ENCODE measurements around the gene SPON1.
"Not testable (repeated sequence)": the region's sequence is repeated elsewhere in the genome, so short reads cannot be mapped to it uniquely, and the experiment has no call there.

SPON1 gene

DNA sequence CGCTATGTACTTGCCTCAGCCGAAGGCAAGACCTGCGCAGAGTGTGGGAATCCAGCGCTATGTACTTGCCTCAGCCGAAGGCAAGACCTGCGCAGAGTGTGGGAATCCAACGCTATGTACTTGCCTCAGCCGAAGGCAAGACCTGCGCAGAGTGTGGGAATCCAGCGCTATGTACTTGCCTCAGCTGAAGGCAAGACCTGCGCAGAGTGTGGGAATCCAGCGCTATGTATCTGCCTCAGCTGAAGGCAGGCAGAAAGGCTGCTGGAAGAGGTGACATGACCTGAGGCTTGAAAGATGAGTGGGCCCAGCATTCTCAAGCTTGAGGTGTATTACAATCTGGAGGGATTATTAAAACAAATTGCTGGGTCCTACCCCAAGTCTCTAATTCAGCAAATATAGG is 290.0 kb downstream of the SPON1 start:
- not testable (repeated sequence) for DNase-seq

DNA sequence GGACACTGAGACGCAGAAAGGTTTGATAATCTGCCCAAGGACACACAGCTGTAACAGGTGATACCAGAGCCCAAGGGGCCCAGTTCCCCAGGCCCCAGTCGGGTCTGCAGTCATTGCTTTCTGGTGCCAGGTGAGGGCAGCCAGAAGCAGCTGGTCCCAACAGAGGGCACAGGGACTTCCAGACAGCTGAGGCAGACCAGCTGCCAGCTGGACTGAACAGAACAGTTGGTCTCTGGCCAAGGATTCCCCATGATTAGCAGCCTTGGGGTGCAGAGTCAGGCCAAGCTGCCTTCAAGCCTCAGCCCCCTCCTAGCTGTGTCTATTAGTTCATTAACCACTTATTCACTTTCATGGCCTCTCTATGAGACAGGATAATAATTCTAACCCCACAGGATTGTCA is 290.9 kb downstream of the SPON1 start:
- no peak for DNase-seq

DNA sequence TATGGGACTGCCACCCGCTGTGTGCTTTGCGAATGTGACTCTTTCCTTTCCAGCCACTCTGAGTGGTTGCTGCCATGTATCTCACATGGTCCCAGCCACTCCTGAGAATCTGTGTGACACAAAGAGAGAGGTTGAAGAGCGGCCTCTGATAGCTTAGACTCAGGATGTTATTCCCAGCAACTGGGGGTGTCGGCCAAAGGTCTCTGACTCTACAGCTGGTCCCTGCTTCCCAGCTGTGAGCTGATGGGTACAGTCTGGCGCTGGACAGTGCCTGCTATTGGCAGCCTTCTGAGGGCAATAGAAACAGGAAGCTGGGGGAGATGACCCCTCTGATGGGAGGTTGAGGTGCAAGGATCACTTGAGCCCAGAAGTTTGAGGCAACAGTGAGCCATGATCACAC is 291.3 kb downstream of the SPON1 start:
- DNase-seq: no peak

DNA sequence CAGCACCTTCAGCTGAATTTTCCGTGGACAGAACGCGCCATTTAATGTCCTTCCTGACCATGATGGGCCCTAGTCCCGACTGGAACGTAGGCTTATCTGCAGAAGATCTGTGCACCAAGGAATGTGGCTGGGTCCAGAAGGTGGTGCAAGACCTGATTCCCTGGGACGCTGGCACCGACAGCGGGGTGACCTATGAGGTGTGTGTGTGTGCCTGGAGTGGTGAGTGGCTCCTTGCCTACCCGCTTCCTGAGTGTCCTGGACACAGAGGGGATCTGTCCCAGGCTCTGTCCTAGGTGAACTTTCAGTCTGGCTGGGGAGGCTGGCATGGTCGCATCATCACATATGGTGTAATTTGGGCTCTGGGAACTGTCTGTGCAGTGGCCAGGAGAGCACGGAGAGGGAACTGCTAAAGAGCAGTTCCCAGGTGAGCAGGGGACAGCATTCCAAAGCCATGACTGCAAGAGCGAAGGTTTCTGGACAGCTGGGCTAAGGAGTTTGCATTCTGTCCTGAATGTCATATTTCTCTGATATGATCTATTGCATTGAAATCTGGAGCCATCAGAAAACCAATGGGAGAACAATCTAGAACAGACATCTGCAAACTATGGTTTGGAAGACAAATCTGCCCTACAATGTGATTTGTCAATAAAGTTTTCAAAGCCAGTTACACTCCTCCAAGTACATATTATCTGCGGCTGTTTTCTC is 292.2 kb downstream of the SPON1 start:
- DNase-seq: no peak

DNA sequence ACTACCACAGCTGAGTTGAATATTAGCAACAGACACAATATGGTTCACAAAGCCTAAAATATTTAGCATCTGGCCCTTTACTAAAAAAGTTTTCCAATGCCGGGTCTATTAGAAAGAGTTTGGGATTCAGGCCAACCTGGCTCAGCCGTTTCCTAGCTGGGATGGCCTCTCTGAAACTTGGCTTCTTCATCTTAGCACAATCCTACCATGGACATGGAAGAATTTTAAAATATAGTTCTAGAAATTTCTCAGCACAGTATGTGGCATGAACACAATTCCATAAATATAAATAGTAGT is 292.7 kb downstream of the SPON1 start:
- DNase-seq: no peak

DNA sequence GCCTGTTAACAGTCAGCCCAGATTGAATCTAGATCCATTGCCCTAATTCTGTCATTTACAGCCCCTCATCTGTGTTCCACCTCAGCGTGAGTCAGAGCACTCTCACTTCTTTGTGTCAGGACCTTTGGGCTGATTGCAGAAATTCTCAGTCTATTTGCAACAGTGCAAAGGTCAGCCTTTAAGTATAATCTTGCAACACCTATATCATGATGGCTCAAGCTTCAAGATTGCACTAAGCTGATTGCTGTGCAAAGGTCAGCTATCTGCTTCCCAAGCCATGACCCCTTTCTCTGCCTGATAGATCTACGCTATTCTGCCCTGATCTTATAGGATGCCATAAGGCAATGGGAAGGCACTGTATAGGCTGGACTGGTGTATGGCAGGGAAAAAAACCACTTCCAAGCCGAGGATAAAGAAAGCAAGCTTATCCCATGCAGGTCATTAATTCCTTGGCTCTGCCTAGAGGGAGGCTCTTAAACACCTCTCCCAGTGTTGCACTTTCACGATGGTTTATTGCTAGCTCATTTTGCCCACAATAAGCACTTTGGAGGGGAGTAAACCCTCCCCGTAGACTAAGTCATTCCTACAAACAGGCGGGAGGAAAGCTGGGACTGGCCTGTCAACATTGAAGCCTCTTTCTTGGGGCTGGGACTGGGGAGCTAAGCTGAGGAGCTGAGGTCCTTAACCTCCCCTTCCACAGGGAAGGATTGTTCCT is 295.9 kb downstream of the SPON1 start:
- DNase-seq: no peak

DNA sequence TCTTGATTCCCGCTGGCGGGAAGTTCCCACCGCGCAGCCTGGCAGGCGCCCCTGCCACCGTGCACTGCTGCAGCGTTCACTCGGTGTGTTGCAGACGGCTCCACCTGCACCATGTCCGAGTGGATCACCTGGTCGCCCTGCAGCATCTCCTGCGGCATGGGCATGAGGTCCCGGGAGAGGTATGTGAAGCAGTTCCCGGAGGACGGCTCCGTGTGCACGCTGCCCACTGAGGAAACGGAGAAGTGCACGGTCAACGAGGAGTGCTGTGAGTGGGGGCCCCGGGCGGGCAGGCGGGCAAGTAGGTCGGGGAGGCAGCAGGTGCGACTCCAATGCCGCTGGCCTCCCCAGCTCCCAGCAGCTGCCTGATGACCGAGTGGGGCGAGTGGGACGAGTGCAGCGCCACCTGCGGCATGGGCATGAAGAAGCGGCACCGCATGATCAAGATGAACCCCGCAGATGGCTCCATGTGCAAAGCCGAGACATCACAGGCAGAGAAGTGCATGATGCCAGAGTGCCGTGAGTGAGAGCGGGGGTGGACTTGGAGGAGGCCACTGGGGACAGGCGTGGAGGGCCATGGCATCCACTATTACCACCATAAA is 296.8 kb downstream of the SPON1 start:
- peak; percentile 2 for DNase-seq

DNA sequence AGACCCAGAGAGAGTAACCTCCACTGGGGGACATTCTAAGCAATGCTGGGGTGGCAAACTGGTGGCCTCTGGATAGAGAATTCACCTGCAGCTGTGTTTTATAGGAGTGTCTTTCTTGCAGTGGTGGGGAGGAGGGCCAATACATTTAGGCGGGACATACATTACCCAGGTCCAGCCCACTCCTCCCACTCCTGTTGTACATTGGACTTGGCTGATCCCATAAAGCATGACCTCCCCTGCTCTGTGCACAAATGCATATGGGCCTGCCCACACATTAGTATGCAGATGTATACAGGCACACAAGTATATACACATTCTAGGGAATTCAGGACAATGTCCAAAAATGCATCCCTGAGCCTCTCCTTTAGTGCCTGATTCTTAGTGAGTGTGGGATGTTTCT is 297.4 kb downstream of the SPON1 start:
- no peak for DNase-seq

DNA sequence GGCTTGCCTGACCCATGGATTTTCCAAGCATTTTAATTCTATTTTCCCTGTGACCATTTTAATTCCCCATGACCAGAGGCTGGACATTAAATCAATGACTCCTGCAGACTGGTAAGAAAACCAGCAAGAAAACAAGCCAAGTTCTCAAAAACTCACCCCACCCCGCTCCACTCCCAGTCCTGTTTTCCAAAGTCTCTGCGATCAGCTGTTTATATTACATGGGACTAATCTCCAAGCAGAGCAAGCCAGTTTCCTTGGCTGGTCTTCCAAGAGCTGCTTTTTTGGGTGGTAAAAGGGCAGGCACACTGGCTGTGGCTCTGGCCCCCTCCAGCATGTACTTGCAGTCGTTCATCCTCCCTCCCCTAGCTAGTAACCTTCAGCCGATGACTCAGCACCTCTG is 298.5 kb downstream of the SPON1 start:
- no peak for DNase-seq

DNA sequence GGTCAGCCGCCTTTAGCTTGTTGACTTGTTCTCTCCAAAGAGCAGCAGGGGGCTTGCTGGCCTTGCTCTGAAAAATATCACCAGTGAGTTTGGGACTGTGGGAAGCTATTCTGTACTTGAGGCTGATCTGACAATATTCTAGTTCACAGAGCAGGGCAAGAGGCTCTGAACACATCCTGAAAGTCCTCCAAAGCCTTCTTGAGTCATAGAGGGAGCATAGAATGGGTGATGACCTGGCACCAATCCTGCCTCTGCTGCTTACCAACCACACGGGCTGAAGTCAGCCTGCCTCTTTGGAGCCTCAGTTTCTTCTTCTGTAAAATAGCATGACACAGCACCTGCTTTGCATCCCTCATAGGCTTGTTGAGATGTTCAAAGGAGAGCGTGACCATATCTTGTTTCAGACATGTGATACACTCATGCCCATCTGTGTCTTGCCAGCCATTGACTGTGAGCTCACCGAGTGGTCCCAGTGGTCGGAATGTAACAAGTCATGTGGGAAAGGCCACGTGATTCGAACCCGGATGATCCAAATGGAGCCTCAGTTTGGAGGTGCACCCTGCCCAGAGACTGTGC is 299.8 kb downstream of the SPON1 start:
- no peak for DNase-seq

DNA sequence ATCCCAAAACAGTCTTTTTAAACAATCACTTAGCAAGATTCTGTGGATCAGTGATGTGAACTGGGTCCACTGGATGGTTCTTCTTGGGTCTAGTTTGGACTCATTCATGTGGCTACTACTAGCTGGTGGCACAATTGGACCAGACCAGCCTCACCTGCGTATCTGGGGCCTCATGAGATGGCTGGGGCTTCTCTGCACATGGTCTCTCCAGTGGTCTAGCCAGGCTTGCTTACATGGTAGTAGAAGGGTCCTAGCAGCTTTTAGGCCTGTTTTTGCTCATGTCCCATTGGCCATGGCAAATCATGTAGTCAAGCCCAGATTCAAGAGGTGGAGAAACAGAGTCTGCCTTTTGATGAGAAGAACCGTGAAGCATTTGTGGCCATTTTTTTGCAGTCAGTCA is 302.4 kb downstream of the SPON1 start:
- DNase-seq: no peak

DNA sequence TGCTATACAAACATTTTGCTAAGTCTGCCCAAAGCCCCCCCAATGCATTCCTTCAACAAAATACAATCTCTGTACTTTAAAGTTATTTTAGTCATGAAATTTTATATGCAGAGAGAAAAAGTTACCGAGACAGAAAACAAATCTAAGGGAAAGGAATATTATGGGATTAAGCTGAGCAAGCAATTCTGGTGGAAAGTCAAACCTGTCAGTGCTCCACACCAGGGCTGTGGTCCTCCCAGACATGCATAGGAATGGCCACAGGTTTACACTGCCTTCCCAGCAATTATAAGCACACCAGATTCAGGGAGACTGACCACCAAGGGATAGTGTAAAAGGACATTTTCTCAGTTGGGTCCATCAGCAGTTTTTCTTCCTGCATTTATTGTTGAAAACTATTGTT is 304.1 kb downstream of the SPON1 start:
- DNase-seq: no peak

DNA sequence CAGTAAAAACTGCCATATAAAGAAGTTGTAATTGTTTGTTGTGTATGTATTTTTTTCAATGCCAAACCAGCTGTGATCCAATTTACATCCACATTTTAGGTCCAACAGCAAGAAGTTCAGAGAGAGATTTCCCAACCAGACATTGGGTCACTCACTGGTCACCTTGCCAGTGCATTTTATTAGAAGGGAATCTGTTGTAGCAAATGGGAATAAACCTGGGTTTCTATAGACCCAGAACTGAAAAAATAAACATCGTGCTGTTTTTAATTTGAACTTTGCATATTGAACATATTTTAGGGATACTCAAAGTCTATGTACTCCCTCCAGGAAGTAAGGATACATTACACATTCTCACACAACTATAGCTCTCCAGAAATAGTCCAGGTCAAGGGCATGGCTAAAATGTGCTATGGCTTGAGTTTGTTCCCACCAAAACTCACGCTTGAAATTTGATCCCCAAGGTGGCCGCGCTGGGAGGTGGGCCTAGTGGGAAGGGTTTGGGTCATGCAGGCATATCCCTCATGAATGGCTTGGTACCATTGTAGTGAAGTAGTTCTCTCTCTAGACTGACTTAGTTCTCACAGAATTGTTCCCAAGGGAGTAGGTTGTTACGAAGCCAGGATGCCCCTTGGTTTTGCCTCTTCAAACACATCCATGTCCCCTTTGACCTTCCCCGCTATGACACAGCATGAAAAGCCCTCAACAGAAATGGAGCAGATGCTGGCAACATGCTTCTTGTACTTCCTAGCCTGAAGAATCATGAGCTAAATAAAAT is 305.5 kb downstream of the SPON1 start:
- DNase-seq: no peak

DNA sequence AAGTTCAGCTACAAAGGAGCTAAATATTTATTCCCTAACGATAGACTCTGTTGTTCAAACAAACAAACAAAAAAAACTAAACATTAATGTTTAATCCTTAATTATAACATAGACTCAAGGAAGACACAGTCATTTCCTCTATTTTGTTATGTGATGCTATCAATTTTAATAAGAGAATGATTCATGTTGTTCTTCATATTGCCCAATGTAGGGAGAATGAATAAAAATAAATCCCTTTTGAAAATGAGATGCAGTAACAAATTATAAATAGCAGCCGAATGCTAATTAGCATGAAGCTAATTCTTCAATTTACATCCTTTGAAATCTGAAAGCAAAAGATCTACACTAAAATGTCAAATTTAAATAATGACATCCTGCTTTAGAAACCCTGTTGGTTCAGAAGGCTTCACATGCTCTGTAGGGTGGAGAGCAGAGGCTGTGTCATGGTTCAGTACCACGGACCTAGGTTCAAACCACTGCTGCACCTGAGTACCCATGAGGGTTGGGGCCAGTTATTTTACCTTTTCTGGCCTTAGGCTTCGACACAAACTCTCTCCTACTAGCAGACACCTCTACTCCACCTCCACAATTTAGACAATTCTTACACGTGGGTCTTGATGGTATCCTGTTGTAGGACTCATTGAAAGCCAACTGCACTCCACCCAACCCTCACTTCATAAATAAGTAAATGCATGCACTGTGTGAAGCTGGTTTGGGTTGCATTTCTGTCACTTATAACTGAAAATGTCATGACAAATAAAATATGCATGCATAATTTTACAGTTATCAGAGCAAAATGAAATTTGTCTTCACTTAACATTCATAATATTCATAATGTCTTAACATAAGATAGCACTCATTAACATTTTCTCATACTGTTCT is 307.4 kb downstream of the SPON1 start:
- DNase-seq: no peak

DNA sequence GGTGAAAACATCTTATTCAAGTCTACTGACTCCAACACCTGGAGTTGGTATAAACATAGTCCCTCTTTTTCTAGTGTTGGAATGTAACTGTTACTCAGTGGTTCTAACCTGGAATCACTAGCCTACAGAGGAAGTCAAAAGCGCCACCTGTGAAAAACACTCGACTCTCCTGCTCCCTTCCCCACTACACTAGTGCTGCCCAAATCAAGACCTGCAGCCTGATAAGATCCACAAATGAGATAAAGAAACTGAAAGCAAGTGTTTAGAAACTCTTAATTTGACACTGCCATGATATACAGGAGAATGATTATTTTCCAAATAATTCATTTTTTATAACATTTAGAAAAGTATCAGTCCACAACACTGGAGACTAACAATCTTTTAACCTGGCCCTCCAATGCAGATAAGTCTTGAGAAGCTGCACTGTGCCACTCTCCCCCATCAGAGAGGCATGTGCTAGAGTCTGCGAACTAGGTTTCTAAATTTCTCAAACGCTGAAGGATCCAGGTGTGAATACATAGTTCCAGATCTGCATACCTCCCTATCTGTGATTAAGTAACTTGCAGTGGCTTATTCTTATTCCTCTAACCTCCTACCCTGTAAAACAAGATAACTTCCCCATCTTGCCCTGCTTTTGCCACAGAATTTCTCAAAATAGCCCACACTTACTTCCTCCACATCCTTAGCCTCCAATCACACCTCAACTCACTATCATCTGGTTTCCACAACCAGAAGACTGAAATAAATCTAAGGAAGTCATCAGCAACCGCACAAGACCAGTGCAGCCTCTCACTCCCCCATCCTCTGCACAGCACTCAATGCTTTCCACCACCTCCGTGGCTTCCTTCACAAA is 308.4 kb downstream of the SPON1 start:
- DNase-seq: no peak

DNA sequence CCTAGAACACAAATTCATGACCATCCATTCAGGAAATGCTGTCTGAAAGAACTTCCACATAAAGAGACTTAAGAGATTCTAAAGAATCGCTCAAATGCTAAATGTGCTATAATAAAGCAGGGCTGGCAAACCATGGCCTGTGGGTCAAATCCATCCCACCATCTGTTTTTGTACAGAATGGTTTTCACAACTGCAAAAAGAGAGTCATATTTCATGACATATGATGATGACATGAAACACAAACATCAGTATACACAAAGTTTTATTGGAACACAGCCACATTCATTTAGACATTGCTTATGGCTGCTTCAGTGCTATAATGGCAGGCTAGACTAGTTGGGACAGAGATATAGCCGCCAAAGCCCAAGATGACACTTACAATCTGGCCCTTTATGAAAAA is 311.4 kb downstream of the SPON1 start:
- no peak for DNase-seq

DNA sequence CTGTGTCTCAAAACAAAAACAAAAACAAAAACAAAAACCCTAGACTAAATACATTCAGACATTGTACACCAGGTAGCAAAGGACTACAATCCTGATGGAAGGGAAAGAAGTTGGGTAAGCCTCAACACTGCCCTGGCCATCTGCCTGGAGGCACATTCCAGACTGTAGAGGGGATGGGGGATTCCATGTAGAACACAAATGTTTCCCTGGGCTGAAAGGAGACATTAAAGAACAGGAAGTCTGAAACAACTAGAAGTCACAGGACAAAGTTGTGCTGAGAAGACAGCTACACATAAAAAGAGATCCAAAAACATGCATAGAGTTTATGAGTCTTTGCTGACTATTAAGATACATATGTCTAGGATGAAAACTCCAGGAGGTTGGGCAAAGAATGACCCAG is 312.6 kb downstream of the SPON1 start:
- no peak for DNase-seq

DNA sequence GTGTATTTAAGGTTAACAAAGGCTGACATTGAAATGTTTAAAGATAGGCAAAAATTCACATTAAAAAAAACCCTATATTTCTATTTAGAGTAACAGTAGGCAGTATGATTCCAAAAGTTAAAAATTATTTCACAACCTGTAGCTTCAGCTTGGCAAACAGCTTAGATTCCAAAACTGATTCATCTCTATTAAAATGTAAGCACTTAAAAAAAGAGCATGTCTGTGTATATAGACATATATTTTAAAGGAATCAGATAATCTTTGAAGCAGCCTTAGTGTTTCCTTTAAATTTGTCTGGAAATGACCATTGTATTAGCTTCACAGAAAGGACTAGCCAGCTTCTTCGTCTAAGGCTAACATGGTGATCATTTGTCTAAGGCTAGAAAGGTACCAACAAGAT is 316.3 kb downstream of the SPON1 start:
- not testable (repeated sequence) for DNase-seq

DNA sequence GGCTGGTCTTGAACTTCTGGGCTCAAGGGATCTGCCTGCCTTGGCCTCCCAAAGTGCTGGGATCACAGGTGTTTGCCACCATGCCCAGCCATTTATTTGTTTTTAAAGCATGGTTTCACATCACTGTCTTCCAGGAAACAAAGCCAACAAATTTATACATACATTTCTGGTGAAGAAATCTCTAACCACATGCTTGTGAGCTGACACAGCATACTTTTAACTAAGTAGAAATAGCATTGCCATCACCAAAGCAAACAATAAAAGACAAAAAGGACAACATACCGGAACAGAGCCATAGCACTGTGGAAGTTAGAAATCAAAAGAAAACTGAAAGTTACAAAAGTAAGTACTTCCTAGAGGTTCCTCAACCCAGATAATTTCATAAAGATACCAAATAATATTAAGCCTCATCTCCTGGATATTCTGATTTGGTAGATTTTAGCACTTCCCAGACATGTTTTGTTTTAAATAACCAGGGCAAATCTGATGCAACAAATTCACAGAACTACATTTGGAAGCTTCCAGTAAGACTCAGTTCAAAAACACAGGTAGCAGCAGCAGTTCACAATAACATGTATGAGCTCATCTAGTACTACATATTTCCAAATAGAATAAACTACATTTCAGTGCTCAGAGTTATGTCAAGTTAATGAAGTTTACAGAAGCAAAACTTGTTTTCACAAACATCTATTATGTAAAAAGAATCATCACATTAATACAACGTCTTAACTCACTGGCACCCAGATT is 325.8 kb downstream of the SPON1 start:
- no peak for DNase-seq

DNA sequence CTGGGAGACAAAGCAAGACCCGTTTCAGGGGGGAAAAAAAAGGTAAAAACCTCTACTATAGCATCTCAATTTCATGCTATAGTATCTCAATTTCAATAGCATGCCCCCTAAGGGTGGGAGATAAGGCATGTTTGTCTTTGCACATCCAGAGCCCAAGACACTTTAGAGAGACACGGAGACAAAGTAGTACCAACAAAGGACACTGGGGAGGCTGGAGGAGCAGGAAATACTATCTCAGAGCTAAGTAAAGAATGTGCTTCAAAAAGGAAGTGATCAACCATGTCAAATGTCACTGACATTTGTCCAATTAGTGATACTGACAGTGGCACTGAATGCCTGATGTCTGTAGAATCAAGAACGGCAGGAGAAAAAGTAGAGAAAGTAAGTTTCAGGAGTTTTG is 327.9 kb downstream of the SPON1 start:
- DNase-seq: no peak

DNA sequence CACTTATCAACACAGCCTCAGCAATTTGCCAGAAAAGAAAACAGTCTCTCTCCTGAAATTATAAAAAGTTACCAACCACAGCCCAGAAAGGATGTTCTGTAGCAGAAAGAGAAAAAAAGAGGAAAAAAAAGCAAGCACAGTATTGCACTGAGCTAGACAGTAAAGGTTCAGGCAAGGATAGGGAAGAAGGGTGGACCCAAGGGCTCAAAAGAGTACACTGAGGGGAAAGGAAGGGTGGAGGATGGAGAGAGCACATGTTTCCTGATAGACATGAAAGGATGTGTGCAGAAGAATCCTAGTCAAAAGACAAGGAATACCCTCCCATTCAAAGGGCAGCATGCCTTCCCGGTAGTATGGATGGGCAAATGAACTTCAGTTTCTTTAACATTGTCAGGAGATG is 337.4 kb downstream of the SPON1 start:
- DNase-seq: no peak
